SU-DHL-6 (cell line): ENCODE measurements around the gene C14orf132.

Source experiments
- EZH2phosphoT487 ChIP-seq: fragments of 200-600 bp; sonication (generic), shearing (Covaris generic); conservative IDR thresholded peaks from 2 replicates; pipeline ENCODE4 v1.6.1; 2018; ENCODE audit warnings: mild to moderate bottlenecking, antibody characterized with exemption, low read length, moderate library complexity, mixed read lengths
- TF ChIP-seq, protein P1 (sequence below): fragments of 200-600 bp; sonication (generic); IDR thresholded peaks from one replicate; pipeline ENCODE4 v1.5.1; 2017; ENCODE audit warnings: antibody characterized with exemption, mild to moderate bottlenecking, low read length, moderate library complexity; ENCODE audit not compliant: insufficient read depth, poor library complexity, severe bottlenecking

DNA sequence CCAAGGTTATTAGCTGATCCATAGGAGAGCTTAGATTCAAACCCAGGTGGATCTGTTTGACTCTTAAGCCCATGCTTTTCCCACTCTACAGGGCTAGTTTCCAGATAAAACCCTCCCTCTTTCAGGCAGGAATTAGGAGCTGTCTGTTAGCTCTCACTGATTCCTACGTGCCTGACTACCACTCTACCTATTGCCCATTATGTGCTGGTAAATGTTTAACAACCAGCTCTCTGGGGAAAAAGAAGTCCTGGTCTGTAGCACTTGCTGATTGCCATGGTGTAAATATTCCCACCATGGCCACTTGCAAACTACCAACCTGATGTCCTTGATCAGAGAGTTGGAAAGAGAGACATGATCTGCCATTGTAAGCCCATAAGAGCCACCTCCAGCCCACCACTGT is 100.0 kb downstream of the C14orf132 start:
- TF ChIP-seq, protein P1, sequence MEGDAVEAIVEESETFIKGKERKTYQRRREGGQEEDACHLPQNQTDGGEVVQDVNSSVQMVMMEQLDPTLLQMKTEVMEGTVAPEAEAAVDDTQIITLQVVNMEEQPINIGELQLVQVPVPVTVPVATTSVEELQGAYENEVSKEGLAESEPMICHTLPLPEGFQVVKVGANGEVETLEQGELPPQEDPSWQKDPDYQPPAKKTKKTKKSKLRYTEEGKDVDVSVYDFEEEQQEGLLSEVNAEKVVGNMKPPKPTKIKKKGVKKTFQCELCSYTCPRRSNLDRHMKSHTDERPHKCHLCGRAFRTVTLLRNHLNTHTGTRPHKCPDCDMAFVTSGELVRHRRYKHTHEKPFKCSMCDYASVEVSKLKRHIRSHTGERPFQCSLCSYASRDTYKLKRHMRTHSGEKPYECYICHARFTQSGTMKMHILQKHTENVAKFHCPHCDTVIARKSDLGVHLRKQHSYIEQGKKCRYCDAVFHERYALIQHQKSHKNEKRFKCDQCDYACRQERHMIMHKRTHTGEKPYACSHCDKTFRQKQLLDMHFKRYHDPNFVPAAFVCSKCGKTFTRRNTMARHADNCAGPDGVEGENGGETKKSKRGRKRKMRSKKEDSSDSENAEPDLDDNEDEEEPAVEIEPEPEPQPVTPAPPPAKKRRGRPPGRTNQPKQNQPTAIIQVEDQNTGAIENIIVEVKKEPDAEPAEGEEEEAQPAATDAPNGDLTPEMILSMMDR, result no peak
- no peak for TF ChIP-seq EZH2phosphoT487
